Measurements from ENCODE around the gene DISC1. TPM values are rescaled to one million over a fixed set of nuclear protein-coding genes. Genes with fewer than 3 reads are reported as not detected.

The DISC1 gene
- total and polyA plus RNA-seq, 2 experiments from 2014 or later = 2.1 to 6.5 TPM

- Mint-ChIP-seq H3K4me1 (no peaks in the 10 kb centered on the region), H3K4me3 (no peak overlapping the region), H3K27me3 (ENCODE audit: insufficient read depth, low read depth, poor library complexity) (peaks cover 3% of the 10 kb centered on the region), H3K9me3 (no peaks in the 10 kb centered on the region), H3K36me3 (ENCODE audit: low read depth) (no peaks in the 10 kb centered on the region), H3K27ac (no peak overlapping the region)
- Histone ChIP-seq H2AFZ (no peak overlapping the region), H3K9me2 (ENCODE audit: insufficient read depth) (peaks cover 3% of the 10 kb centered on the region; the same call in 1 of the 2 replicates), H3K36me3 (ENCODE audit: insufficient read depth) (no peaks in the 10 kb centered on the region), H4K20me1 (replicated peaks; ENCODE audit: insufficient read depth) (no peaks in the 10 kb centered on the region), H3K4me3 (no peak overlapping the region), H3F3A (replicated peaks; ENCODE audit: low read depth) (no peaks in the 10 kb centered on the region), H3K27me3 (ENCODE audit: insufficient read depth) (no peaks in the 10 kb centered on the region), H3K4me1 (ENCODE audit: insufficient read depth) (no peaks in the 10 kb centered on the region), H3K4me2 (no peak overlapping the region), H3K79me2 (replicated peaks; ENCODE audit: insufficient read depth) (no peaks in the 10 kb centered on the region), H3K27ac (ENCODE audit: low read depth) (no peak overlapping the region)
- TF ChIP-seq REST (IDR thresholded peaks at IDR 0.05; ENCODE audit: unreplicated experiment) (no peak), ZNF114 (CRISPR knock-in tag; IDR thresholded peaks at IDR 0.05) (no peak), NANOG (IDR thresholded peaks at IDR 0.05; ENCODE audit: borderline replicate concordance) (no peak), ETS1 (IDR thresholded peaks at IDR 0.05) (no peak), EZH2 (IDR thresholded peaks at IDR 0.05; ENCODE audit: low read depth, unreplicated experiment) (no peak), CREB1 (CRISPR knock-in tag; IDR thresholded peaks at IDR 0.05; ENCODE audit: low read depth) (no peak), STAT1 (IDR thresholded peaks at IDR 0.05; ENCODE audit: unreplicated experiment) (no peak), ZNF462 (CRISPR knock-in tag; IDR thresholded peaks at IDR 0.05) (no peak), CTCF (conservative IDR thresholded peaks at IDR 0.05; ENCODE audit: low read depth in 2 of 2) (no peak), POLR2AphosphoS5 (IDR thresholded peaks at IDR 0.05; ENCODE audit: low read depth) (no peak), JUNB (IDR thresholded peaks at IDR 0.05; ENCODE audit: unreplicated experiment) (no peak), EZH2phosphoT487 (IDR thresholded peaks at IDR 0.05; ENCODE audit: unreplicated experiment) (no peak), ZNF331 (CRISPR knock-in tag; IDR thresholded peaks at IDR 0.05; ENCODE audit: low read depth) (no peak)
- ATAC-seq (no peak), DNase-seq (ENCODE audit: low spot score) (no peak)
Measured at GRCh38 chr1:231636157-231636556, 9.6 kb downstream of the DISC1 start.
